Kidney (tissue), 14 donors: ENCODE results near the gene GAB4. TPM values are rescaled to one million over a fixed set of nuclear protein-coding genes. Genes with fewer than 3 reads are reported as not detected.
"Not testable (repeated sequence)": the region's sequence is repeated elsewhere in the genome, so short reads cannot be mapped to it uniquely, and the experiment has no call there.

ENCODE experiments used
- DNase-seq, 5 donors: peaks; one replicate each; pipeline ENCODE4 v3.0.0-alpha.2; 2013 to 2020
- FAIRE-seq: peaks from 2 replicates; lab custom pipeline; 2012; peaks lifted over from hg19 to GRCh38; lab: Jason Lieb, UNC
- H3K27ac ChIP-seq, 2 donors: one replicate each; pipeline ENCODE4 v1.7.0; 2013; ENCODE audit warnings: low read depth in 2 of 2, low read length in 2 of 2, inconsistent platforms in 1 of 2
- H3K27me3 ChIP-seq: one replicate; pipeline ENCODE4 v1.7.1; 2013; ENCODE audit warnings: low read length, inconsistent platforms; ENCODE audit not compliant: control insufficient read depth, insufficient read depth
- H3K36me3 ChIP-seq, 3 donors: one replicate each; pipeline versions ENCODE4 v1.7.0 to v1.7.1; 2013; ENCODE audit warnings: low read length in 3 of 3, control low read depth in 1 of 3, inconsistent platforms in 1 of 3; ENCODE audit not compliant: insufficient read depth in 3 of 3, control insufficient read depth in 2 of 3
- H3K4me1 ChIP-seq, 3 donors: one replicate each; pipeline versions ENCODE4 v1.7.0 to v1.7.1; 2013; ENCODE audit warnings: low read length in 3 of 3, inconsistent platforms in 1 of 3, low read depth in 1 of 3; ENCODE audit not compliant: control insufficient read depth in 2 of 3, insufficient read depth in 2 of 3
- H3K4me3 ChIP-seq, 3 donors: one replicate each; pipeline versions ENCODE4 v1.7.0 to v1.8.1; 2013; ENCODE audit warnings: low read length in 3 of 3, control low read depth in 1 of 3, inconsistent platforms in 1 of 3
- H3K9ac ChIP-seq, 3 donors: one replicate each; pipeline versions ENCODE4 v1.7.0 to v1.7.1; 2013; ENCODE audit warnings: low read length in 3 of 3, control low read depth in 1 of 3, inconsistent platforms in 1 of 3
- H3K9me3 ChIP-seq, 3 donors: one replicate each; pipeline versions ENCODE4 v1.7.0 to v1.7.1; 2013; ENCODE audit warnings: low read length in 3 of 3, control low read depth in 1 of 3, inconsistent platforms in 1 of 3; ENCODE audit not compliant: control insufficient read depth in 2 of 3, insufficient read depth in 1 of 3
- CTCF ChIP-seq: IDR thresholded peaks from 3 replicates; pipeline ENCODE4 v1.5.1; 2012; ENCODE audit warnings: mild to moderate bottlenecking, moderate library complexity, borderline replicate concordance; ENCODE audit not compliant: insufficient read depth; ENCODE audit errors: extremely low read depth
- intact Hi-C: fragments of 100-400 bp; cut with DNase I; formaldehyde crosslinking; loops from one replicate; pipeline ENCODE4 v1.11.1; 2022
- polyA plus RNA-seq: library from polyadenylated mRNA; stranded (reverse); fragments of 350-450 nt; fragmentation: Illumina TruSeq; extraction: RNeasy Lipid Tissue Mini Kit (QIAGEN cat#74804); gene quantifications from one replicate; pipeline ENCODE4 v1.2.3, GENCODE V29; 2014; ENCODE audit warnings: low read depth, low replicate concordance; ENCODE audit not compliant: insufficient read depth
- total RNA-seq: library from RNA; stranded (reverse); fragmentation: NEBNext Ultra II Directional; extraction: Animal tissue kit (Norgen Biotek cat#: 25700); gene quantifications from one replicate; pipeline ENCODE4 v1.2.1, GENCODE V29; 2021
- donor health status: control.
- donor health status: control.
- donor health status: control.
- donor health status: control.
- donor health status: control.
- donor health status: DM: yes; HTN: yes; CAD: no.
- donor health status: Normal renal cell carcinoma (clear cell type).

Gene GAB4
- total and polyA plus RNA-seq, 2 donors from 2014 or later, result not detected

- TF ChIP-seq CTCF, result no peak
- DNase-seq (no peak), FAIRE-seq (no peak)
- Histone ChIP-seq H3K4me3 (no peak overlapping the region), H3K4me1 (no peaks in the 10 kb centered on the region), H3K9me3 (no peaks in the 10 kb centered on the region), H3K27ac (no peak overlapping the region), H3K36me3 (no peaks in the 10 kb centered on the region), H3K9ac (no peak overlapping the region), H3K27me3 (no peaks in the 10 kb centered on the region)
- intact Hi-C loops, result no loop called here
These were observed 58.5 kb downstream of the GAB4 start for GRCh38 chr22:16949561-16949960.

GRCh38 chr22:16937811-16938210 is 70.2 kb downstream of the GAB4 start:
- Histone ChIP-seq H3K9ac (no peak overlapping the region), H3K4me1 (no peaks in the 10 kb centered on the region), H3K9me3 (no peaks in the 10 kb centered on the region), H3K27ac (no peak overlapping the region), H3K36me3 (no peaks in the 10 kb centered on the region), H3K27me3 (no peaks in the 10 kb centered on the region), H3K4me3 (no peak overlapping the region)
- no peak for DNase-seq
- no peak for TF ChIP-seq CTCF
- intact Hi-C loops, result no loop called here
- FAIRE-seq, result no peak

- H3K9ac ChIP-seq, H3K27ac ChIP-seq, FAIRE-seq, H3K36me3 ChIP-seq, H3K4me1 ChIP-seq, H3K9me3 ChIP-seq, DNase-seq, intact Hi-C loops, H3K27me3 ChIP-seq, H3K4me3 ChIP-seq: not testable (repeated sequence)
These were observed 70.8 kb downstream of the GAB4 start for GRCh38 chr22:16937209-16937608.

GRCh38 chr22:16936625-16937024 is 71.4 kb downstream of the GAB4 start:
- no peak for TF ChIP-seq CTCF
- FAIRE-seq (no peak), DNase-seq (no peak)
- H3K9ac ChIP-seq, result no peak overlapping the region
- no peaks in the 10 kb centered on the region for H3K36me3 ChIP-seq
- no peaks in the 10 kb centered on the region for H3K27me3 ChIP-seq
- no peak overlapping the region for H3K27ac ChIP-seq
- H3K9me3 ChIP-seq, result no peaks in the 10 kb centered on the region
- H3K4me3 ChIP-seq, result no peak overlapping the region
- no peaks in the 10 kb centered on the region for H3K4me1 ChIP-seq
- intact Hi-C loops, result no loop called here
